Kidney (tissue), 14 donors: ENCODE results near the gene APH1B. TPM values are rescaled to one million over a fixed set of nuclear protein-coding genes. Genes with fewer than 3 reads are reported as not detected.
"Not testable (repeated sequence)": the region's sequence is repeated elsewhere in the genome, so short reads cannot be mapped to it uniquely, and the experiment has no call there.

ENCODE experiments used
- DNase-seq, 5 donors: peaks; one replicate each; pipeline ENCODE4 v3.0.0-alpha.2; 2013 to 2020
- FAIRE-seq: peaks from 2 replicates; lab custom pipeline; 2012; peaks lifted over from hg19 to GRCh38; lab: Jason Lieb, UNC
- H3K27ac ChIP-seq, 2 donors: one replicate each; pipeline ENCODE4 v1.7.0; 2013; ENCODE audit warnings: low read depth in 2 of 2, low read length in 2 of 2, inconsistent platforms in 1 of 2
- H3K27me3 ChIP-seq: one replicate; pipeline ENCODE4 v1.7.1; 2013; ENCODE audit warnings: low read length, inconsistent platforms; ENCODE audit not compliant: control insufficient read depth, insufficient read depth
- H3K36me3 ChIP-seq, 3 donors: one replicate each; pipeline versions ENCODE4 v1.7.0 to v1.7.1; 2013; ENCODE audit warnings: low read length in 3 of 3, control low read depth in 1 of 3, inconsistent platforms in 1 of 3; ENCODE audit not compliant: insufficient read depth in 3 of 3, control insufficient read depth in 2 of 3
- H3K4me1 ChIP-seq, 3 donors: one replicate each; pipeline versions ENCODE4 v1.7.0 to v1.7.1; 2013; ENCODE audit warnings: low read length in 3 of 3, inconsistent platforms in 1 of 3, low read depth in 1 of 3; ENCODE audit not compliant: control insufficient read depth in 2 of 3, insufficient read depth in 2 of 3
- H3K4me3 ChIP-seq, 3 donors: one replicate each; pipeline versions ENCODE4 v1.7.0 to v1.8.1; 2013; ENCODE audit warnings: low read length in 3 of 3, control low read depth in 1 of 3, inconsistent platforms in 1 of 3
- H3K9ac ChIP-seq, 3 donors: one replicate each; pipeline versions ENCODE4 v1.7.0 to v1.7.1; 2013; ENCODE audit warnings: low read length in 3 of 3, control low read depth in 1 of 3, inconsistent platforms in 1 of 3
- H3K9me3 ChIP-seq, 3 donors: one replicate each; pipeline versions ENCODE4 v1.7.0 to v1.7.1; 2013; ENCODE audit warnings: low read length in 3 of 3, control low read depth in 1 of 3, inconsistent platforms in 1 of 3; ENCODE audit not compliant: control insufficient read depth in 2 of 3, insufficient read depth in 1 of 3
- intact Hi-C: fragments of 100-400 bp; cut with DNase I; formaldehyde crosslinking; loops from one replicate; pipeline ENCODE4 v1.11.1; 2022
- polyA plus RNA-seq: library from polyadenylated mRNA; stranded (reverse); fragments of 350-450 nt; fragmentation: Illumina TruSeq; extraction: RNeasy Lipid Tissue Mini Kit (QIAGEN cat#74804); gene quantifications from one replicate; pipeline ENCODE4 v1.2.3, GENCODE V29; 2014; ENCODE audit warnings: low read depth, low replicate concordance; ENCODE audit not compliant: insufficient read depth
- total RNA-seq: library from RNA; stranded (reverse); fragmentation: NEBNext Ultra II Directional; extraction: Animal tissue kit (Norgen Biotek cat#: 25700); gene quantifications from one replicate; pipeline ENCODE4 v1.2.1, GENCODE V29; 2021
- TF ChIP-seq, protein P1 (sequence below): IDR thresholded peaks from 3 replicates; pipeline ENCODE4 v1.5.1; 2012; ENCODE audit warnings: mild to moderate bottlenecking, moderate library complexity, borderline replicate concordance; ENCODE audit not compliant: insufficient read depth; ENCODE audit errors: extremely low read depth
- donor health status: control.
- donor health status: control.
- donor health status: control.
- donor health status: control.
- donor health status: control.
- donor health status: DM: yes; HTN: yes; CAD: no.
- donor health status: Normal renal cell carcinoma (clear cell type).

APH1B gene
- total and polyA plus RNA-seq, 2 donors from 2014 or later: 12.3 to 22.4 TPM

- DNase-seq (peak in 2 of 5 donors; percentile 50 to 74), FAIRE-seq (peak; percentile 46)
- no peaks in the 10 kb centered on the region for H3K36me3 ChIP-seq
- intact Hi-C loops: no loop called here
- H3K4me1 ChIP-seq: peaks cover 0 to 13% (median 12%) of the 10 kb centered on the region in 3 donors
- peak overlapping the region; percentile 15 to 42 for H3K27ac ChIP-seq
- H3K27me3 ChIP-seq: no peaks in the 10 kb centered on the region
- H3K9ac ChIP-seq: no peak overlapping the region
- TF ChIP-seq, protein P1, sequence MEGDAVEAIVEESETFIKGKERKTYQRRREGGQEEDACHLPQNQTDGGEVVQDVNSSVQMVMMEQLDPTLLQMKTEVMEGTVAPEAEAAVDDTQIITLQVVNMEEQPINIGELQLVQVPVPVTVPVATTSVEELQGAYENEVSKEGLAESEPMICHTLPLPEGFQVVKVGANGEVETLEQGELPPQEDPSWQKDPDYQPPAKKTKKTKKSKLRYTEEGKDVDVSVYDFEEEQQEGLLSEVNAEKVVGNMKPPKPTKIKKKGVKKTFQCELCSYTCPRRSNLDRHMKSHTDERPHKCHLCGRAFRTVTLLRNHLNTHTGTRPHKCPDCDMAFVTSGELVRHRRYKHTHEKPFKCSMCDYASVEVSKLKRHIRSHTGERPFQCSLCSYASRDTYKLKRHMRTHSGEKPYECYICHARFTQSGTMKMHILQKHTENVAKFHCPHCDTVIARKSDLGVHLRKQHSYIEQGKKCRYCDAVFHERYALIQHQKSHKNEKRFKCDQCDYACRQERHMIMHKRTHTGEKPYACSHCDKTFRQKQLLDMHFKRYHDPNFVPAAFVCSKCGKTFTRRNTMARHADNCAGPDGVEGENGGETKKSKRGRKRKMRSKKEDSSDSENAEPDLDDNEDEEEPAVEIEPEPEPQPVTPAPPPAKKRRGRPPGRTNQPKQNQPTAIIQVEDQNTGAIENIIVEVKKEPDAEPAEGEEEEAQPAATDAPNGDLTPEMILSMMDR: no peak
- no peaks in the 10 kb centered on the region for H3K9me3 ChIP-seq
- peak overlapping the region in 1 of 3 donors; percentile 7 for H3K4me3 ChIP-seq
These were observed 42.9 kb upstream of the APH1B start for GRCh38 chr15:63234451-63234870.

DNA sequence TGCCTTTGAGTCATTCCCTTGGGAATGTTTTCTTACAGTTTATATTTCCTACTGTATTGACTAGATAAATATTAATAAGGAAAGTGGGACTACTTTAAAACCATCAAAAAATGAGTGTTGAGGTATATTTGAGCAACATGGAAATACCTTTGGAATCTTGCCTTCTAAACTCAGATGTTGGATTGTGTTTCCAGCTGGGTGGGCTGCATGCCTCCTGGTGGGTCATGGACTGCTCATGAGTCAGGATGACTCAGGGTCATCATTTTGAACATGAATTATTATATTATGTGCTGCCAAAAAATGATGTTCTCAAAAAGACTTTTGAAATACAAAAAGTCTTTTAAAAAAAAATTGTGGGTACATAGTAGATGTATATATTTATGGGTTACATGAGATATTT lies 41.1 kb upstream of the APH1B start:
- peaks cover 6 to 13% (median 12%) of the 10 kb centered on the region in 3 donors for H3K4me1 ChIP-seq
- H3K27ac ChIP-seq: no peak overlapping the region
- FAIRE-seq: no peak

GRCh38 chr15:63237086-63237485 lies 40.3 kb upstream of the APH1B start:
- H3K9me3 ChIP-seq, FAIRE-seq, H3K36me3 ChIP-seq, H3K9ac ChIP-seq, intact Hi-C loops, H3K27ac ChIP-seq, H3K27me3 ChIP-seq, DNase-seq, H3K4me3 ChIP-seq: not testable (repeated sequence)
- H3K4me1 ChIP-seq: peaks cover 6 to 13% (median 12%) of the 10 kb centered on the region in 3 donors

More for the DNA sequence above, 41.1 kb upstream of the APH1B start:
- TF ChIP-seq, protein P1: no peak
- Histone ChIP-seq H3K27me3 (no peaks in the 10 kb centered on the region), H3K4me3 (no peak overlapping the region), H3K9me3 (no peaks in the 10 kb centered on the region), H3K36me3 (no peaks in the 10 kb centered on the region), H3K9ac (no peak overlapping the region)
- intact Hi-C loops: no loop called here
- DNase-seq: no peak

- peaks cover 6 to 13% (median 12%) of the 10 kb centered on the region in 3 donors for H3K4me1 ChIP-seq
- FAIRE-seq (no peak), DNase-seq (no peak)
- no peaks in the 10 kb centered on the region for H3K9me3 ChIP-seq
- no peaks in the 10 kb centered on the region for H3K36me3 ChIP-seq
- no peak overlapping the region for H3K27ac ChIP-seq
- intact Hi-C loops: no loop called here
- no peak overlapping the region for H3K4me3 ChIP-seq
- TF ChIP-seq, protein P1: no peak
- H3K27me3 ChIP-seq: no peaks in the 10 kb centered on the region
- no peak overlapping the region for H3K9ac ChIP-seq
These were observed 39.2 kb upstream of the APH1B start for GRCh38 chr15:63238171-63238570.
